IPS-18a (cell line): ENCODE results near the gene CRIP1.
A peak's percentile ranks its signal among the peaks of the same experiment; 100 is the strongest.

Experiments used
- H3K27ac ChIP-seq: one replicate; pipeline ENCODE4 v1.5.1; 2013; ENCODE audit warnings: low read length
- H3K27me3 ChIP-seq: one replicate; pipeline ENCODE4 v1.6.1; 2013; ENCODE audit warnings: mild to moderate bottlenecking, low read length; ENCODE audit not compliant: control insufficient read depth, insufficient read depth
- H3K36me3 ChIP-seq: one replicate; pipeline ENCODE4 v1.6.1; 2013; ENCODE audit warnings: low read depth, low read length; ENCODE audit not compliant: control insufficient read depth
- H3K4me1 ChIP-seq: one replicate; pipeline ENCODE4 v1.6.1; 2013; ENCODE audit warnings: low read depth, low read length; ENCODE audit not compliant: control insufficient read depth
- H3K4me3 ChIP-seq: one replicate; pipeline ENCODE4 v1.5.1; 2013; ENCODE audit warnings: low read length
- H3K9ac ChIP-seq: one replicate; pipeline ENCODE4 v1.6.1; 2013; ENCODE audit warnings: mild to moderate bottlenecking, low read length, moderate library complexity
- H3K9me3 ChIP-seq: one replicate; pipeline ENCODE4 v1.6.1; 2013; ENCODE audit warnings: low read depth, low read length; ENCODE audit not compliant: control insufficient read depth

Gene CRIP1, protein sequence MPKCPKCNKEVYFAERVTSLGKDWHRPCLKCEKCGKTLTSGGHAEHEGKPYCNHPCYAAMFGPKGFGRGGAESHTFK

DNA sequence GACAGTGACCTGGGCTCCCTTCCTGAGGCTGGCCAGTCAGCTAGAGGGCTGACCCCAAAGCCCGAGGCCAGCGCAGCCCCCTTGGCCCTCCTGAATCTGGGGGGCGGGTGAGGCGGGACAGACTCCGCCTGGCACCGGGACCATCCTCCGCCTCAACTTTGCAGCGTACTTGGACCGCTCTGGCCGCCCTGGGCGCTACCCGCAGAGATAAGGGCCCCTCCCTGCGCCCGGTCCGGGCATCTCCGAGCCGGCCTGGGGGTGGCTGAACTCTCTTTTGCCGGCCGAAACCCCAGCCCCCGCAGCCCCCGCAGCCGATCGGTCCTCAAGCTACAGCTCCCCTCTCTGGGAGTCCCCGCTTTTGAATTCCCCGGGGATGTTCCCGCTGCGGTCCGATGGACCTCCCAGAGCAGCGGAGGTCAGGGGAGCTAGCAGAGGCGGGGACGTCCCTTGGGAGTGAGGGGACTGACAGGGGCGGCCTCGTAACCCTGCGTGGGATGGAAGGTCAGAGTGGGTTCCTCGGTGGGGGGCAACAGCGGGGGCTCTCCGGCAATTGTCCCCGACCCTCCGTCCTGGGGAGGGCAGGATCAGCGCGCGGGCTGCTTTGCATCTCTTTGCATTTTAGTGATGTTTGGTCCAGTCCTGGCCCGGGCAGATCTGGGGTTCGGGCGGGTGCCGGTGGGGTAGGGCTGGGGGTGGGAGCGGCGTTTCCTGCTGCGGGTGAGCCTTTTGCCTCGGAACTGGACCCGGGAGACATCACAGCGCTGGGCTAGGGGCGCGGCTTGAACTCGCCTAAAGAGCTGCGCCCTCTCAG is at the start of gene CRIP1:
TSS of gene CRIP1 (plus strand) at position 724 of the 811 bp plus-strand sequence. CDS start 374 bp downstream, outside the sequence.
- peak within 1 kb of the TSS; percentile 27 for H3K4me3 ChIP-seq
- H3K4me1 ChIP-seq: peaks cover 13% of the 10 kb centered on the region
- no peak within 1 kb of the TSS for H3K9ac ChIP-seq
- H3K9me3 ChIP-seq: no peaks in the 10 kb centered on the region
- peaks cover 77% of the 10 kb centered on the region for H3K27me3 ChIP-seq
- H3K36me3 ChIP-seq: no peaks in the 10 kb centered on the region
- no peak within 1 kb of the TSS for H3K27ac ChIP-seq

DNA sequence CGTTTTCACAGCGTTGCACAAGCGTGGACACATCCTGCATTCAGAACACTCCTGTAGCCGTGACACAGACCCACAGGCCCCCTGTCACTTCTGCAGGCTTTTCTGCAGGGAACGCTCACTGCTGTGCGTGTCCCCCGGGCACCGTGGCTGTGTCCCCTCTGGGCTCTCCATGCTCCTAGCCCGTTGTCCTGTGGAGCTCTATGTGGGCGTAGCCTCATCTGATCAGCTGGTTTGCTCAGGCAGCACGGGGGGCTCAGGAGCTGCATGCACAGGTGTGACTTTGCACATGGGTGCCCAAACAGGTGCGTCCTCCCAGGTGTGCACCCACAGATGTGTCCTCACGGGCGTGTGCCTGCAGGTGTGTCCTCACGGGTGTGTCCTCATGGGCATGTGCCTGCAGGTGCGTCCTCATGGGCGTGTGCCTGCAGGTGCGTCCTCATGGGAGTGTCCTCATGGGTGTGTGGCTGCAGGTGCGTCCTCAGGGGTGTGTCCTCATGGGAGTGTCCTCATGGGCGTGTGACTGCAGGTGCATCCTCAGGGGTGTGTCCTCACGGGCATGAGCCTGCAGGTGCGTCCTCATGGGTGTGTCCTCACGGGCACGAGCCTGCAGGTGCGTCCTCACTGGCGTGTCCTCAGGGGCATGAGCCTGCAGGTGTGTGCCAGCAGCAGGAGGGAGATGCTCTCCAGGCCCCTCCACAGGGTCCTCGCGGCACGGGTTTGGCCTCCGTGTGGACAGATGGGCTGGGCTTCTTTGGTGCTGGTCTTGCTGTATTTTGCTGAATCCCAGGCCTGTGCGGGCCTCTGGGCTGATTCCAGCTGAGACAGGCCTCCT is 49.6 kb upstream of the CRIP1 start:
- Histone ChIP-seq H3K27me3 (no peaks in the 10 kb centered on the region), H3K9ac (no peak overlapping the region), H3K36me3 (peaks cover 5% of the 10 kb centered on the region), H3K27ac (no peak overlapping the region), H3K4me1 (peaks cover 8% of the 10 kb centered on the region), H3K4me3 (no peak overlapping the region), H3K9me3 (no peaks in the 10 kb centered on the region)

DNA sequence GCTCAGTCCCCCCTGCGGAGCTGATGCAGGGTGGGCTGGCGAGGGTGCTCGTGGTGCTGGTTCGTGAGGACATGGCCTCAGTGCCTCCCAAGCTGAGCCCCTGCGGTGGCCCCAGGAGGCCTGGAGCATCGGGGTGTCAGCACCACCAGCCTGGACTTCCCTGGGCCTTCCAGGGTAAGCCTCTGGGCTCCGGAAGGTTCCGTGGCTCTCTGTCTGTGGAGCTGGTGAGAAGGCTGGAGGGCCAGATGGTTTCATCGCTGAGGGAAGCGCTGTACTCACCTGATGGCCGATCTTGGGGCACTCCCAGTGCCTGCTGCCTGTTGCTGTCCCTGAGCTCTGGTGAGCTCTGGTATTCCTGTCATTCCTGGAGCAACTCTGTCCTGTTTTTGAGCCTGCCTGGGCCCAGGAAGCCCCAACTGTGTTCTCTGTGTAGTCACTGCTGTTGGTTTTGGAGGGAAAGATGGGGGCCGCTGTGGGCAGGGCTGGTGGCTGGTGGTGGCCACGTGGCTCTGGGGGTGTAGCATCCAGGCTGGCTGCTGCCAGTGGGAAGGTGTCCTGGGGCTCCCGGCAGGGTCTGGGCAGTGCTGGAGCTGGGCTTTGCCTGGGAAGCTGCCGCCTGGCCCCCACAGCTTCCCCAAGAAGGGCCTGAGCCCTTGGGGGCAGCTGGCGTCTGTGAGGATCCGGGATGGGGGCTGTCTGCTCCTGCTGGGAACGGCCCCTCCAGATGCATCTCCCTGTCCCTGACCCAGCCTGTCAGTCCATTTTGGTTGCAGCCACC is 48.8 kb upstream of the CRIP1 start:
- Histone ChIP-seq H3K4me1 (peaks cover 5% of the 10 kb centered on the region), H3K27me3 (no peaks in the 10 kb centered on the region), H3K4me3 (no peak overlapping the region), H3K36me3 (peaks cover 6% of the 10 kb centered on the region), H3K27ac (no peak overlapping the region), H3K9ac (no peak overlapping the region), H3K9me3 (no peaks in the 10 kb centered on the region)

DNA sequence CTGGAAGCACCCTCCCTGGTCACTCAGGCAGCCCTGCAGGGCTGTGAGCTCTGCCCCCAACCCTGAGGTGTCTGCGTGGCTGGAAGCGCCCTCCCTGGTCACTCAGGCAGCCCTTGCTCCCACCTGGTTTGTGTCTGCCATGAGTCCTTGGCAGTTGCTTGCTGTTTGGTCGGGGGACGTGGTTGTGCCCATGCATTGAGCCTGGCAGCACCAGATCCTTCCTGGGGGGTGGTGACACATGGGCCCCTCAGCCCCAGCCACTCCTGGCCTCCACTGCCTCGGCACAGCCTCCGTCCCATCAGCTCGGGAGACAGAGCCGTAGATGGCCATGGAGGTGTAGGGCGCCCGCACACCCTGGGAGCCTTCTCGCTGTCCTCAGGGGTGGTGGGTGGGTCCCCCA is 47.5 kb upstream of the CRIP1 start:
- Histone ChIP-seq H3K36me3 (peaks cover 11% of the 10 kb centered on the region), H3K4me1 (no peaks in the 10 kb centered on the region)

DNA sequence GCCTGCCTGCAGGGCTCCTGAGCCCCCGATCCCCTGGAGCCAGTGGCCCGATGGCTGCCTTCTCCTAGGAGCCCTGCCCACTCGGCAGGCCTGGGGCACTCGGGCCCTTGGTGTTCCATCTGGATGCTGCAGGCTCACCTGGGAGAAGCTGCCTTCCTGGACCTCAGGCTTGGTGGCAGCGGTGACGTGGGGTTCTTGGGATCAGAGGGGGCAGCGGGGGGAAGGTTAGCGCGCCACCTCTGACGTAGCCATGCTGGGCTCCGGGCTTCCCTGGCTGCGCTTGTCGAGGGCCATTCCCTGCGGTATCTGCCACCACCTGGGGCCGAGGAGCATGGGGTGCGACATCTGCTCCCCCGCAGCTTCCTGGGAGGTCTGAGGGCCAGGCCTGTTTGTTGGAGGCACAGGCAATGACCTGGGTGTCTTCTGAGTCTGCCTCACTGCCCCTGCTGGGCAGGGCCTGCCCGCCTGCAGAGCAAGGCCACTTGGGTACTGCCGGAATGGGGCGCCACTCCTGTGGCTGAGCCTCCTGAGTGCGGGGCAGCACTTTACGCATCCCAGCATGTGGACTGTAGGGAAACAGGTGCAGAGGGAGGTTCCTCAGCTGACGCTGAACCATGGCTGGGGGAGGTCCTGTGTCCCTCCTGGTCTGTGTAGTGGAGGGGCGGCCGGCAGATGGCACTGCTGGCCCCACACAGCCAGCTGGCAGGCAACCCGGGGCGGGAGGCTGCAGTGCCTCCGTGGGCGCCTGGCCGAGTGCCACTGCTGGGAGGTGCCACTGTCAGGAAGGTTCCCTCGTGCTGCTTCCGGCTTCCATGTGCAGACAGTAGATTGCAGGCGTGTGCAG is 46.8 kb upstream of the CRIP1 start:
- Histone ChIP-seq H3K27ac (no peak overlapping the region), H3K9ac (no peak overlapping the region), H3K4me3 (no peak overlapping the region), H3K9me3 (no peaks in the 10 kb centered on the region), H3K36me3 (peaks cover 11% of the 10 kb centered on the region), H3K27me3 (no peaks in the 10 kb centered on the region), H3K4me1 (no peaks in the 10 kb centered on the region)

More for the DNA sequence above, 47.5 kb upstream of the CRIP1 start:
- Histone ChIP-seq H3K9ac (no peak overlapping the region), H3K9me3 (no peaks in the 10 kb centered on the region), H3K4me3 (no peak overlapping the region), H3K27ac (no peak overlapping the region), H3K27me3 (no peaks in the 10 kb centered on the region)

DNA sequence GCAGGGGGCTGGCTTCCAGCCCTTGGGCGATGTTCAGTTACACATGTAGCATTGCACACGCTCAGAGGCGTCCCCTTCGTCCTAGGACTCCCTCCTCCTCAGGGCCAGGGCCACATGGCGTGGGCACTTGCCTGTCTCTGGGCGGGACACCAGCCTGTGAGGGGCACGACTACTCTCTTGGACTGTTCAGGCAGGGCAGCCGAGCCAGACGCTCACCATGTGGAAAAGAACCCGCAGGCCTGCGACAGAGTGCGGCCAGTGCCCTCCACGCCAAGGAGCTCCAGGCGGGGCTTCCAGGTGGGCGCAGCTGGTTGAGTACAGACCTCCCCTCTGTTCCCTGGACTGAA is 46.2 kb upstream of the CRIP1 start:
- Histone ChIP-seq H3K4me1 (no peaks in the 10 kb centered on the region), H3K36me3 (peaks cover 11% of the 10 kb centered on the region), H3K9ac (no peak overlapping the region), H3K9me3 (no peaks in the 10 kb centered on the region), H3K4me3 (no peak overlapping the region), H3K27ac (no peak overlapping the region), H3K27me3 (no peaks in the 10 kb centered on the region)

DNA sequence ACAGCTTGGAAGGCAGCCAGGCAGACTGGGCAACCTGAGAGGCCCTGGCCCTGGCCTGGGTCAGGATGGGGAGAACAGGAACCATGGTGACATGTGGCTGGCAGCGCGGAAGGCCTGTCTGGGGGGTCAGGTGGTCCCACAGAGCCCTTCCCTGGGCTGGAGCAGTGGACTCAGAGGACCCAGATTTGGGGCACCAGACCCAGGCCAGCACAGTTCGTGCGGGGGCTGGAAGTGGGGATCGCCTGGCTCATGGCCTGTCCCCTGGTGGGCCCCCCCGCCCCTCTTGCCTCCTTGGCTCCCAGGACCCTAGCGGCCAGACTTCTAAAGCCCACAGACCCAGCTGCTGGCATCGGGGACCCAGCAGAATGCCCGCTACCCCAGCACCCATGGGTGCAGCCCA is 45.7 kb upstream of the CRIP1 start:
- Histone ChIP-seq H3K27me3 (no peaks in the 10 kb centered on the region), H3K36me3 (peaks cover 14% of the 10 kb centered on the region), H3K4me3 (no peak overlapping the region)

DNA sequence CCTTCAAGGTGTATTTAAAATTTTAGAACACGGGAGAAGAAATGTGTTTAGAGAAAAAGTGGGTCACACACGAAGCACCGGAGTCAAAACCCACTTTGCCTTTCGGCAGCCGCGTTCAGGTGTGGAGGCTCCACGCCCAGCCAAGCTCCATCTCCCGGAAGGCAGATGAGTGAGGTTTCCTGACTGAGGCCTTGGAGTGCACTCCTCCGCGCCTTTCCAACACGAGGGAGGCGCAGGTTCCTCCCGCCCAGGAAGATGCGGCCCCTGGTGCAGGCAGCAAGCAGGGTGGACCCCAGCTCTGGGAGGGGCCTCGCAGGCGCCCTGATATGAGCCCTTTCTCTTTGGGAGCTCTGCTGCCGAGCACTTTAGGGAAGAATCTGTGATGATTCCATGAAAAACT is 44.6 kb upstream of the CRIP1 start:
- Histone ChIP-seq H3K4me3 (no peak overlapping the region), H3K36me3 (peaks cover 14% of the 10 kb centered on the region), H3K27me3 (no peaks in the 10 kb centered on the region), H3K9me3 (no peaks in the 10 kb centered on the region), H3K4me1 (no peaks in the 10 kb centered on the region), H3K9ac (no peak overlapping the region), H3K27ac (no peak overlapping the region)

More for the DNA sequence above, 45.7 kb upstream of the CRIP1 start:
- Histone ChIP-seq H3K27ac (no peak overlapping the region), H3K9ac (no peak overlapping the region), H3K9me3 (no peaks in the 10 kb centered on the region), H3K4me1 (no peaks in the 10 kb centered on the region)

DNA sequence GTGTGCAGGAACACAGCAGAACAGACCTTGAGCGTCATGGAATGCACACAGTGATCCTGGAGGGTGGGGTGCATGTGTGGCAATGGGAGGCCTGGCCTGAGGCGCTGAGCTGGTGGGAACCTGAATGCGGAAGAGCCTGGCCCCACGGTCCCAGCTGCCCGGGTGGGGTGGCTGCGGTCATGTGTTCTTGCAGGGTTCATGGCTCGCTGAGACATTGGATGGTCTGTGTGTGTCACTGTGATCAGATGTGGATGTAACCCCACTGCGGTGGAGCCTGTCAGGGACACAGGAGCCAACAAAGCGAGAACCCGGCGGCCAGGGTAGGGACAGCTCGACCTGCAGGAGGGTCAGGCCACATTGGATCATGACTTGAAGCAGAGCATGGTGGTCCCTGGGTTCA is 43.9 kb upstream of the CRIP1 start:
- H3K9me3 ChIP-seq: no peaks in the 10 kb centered on the region
- no peaks in the 10 kb centered on the region for H3K4me1 ChIP-seq
- no peak overlapping the region for H3K4me3 ChIP-seq
- peaks cover 14% of the 10 kb centered on the region for H3K36me3 ChIP-seq
- H3K27me3 ChIP-seq: no peaks in the 10 kb centered on the region
- H3K27ac ChIP-seq: no peak overlapping the region
- no peak overlapping the region for H3K9ac ChIP-seq

DNA sequence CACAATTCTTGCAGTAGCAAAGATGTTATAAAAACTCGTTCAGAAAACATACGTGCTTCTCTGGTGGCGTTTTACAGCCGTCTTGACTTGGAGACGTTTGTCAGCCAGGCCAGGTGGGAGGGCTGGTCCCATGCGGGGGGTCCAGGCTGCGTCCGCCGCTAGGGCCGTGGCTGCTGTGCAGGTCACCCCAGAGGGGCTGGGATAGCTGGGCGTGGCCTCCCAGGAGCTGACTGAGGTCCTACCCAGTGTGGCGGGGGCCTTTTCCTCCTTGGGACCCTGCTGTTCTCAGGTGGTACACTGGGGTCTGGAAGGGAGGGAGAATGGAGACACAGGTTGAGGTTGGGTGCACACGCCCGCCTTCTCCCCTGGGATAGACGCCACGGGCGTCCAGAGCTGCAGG is 41.8 kb upstream of the CRIP1 start:
- H3K36me3 ChIP-seq: peaks cover 17% of the 10 kb centered on the region
- no peak overlapping the region for H3K27ac ChIP-seq
- H3K9ac ChIP-seq: no peak overlapping the region
- H3K4me1 ChIP-seq: no peaks in the 10 kb centered on the region
- H3K27me3 ChIP-seq: no peaks in the 10 kb centered on the region
- no peaks in the 10 kb centered on the region for H3K9me3 ChIP-seq
- H3K4me3 ChIP-seq: no peak overlapping the region
